Panc1 (cell line): ENCODE measurements around the gene PEX3. TPM values are rescaled to one million over a fixed set of nuclear protein-coding genes. Genes with fewer than 3 reads are reported as not detected.
A peak's percentile ranks its signal among the peaks of the same experiment; 100 is the strongest.

Experiments
- ATAC-seq: fragments of 200-7000 bp; cut with Tn5 transposase; 2 replicates; pipeline ENCODE4 v1.9.1; 2020; ENCODE audit warnings: mild to moderate bottlenecking, moderate library complexity
- Bru-seq: library from RNA; stranded (reverse); fragments of 400-500 nt; gene quantifications from one replicate; lab custom pipeline; 2021; lab: Mats Ljungman, UMichigan
- BruChase-seq, 2 experiments: library from RNA; stranded (reverse); fragments of 400-500 nt; gene quantifications; one replicate each; lab custom pipeline; 2021; lab: Mats Ljungman, UMichigan
- BruUV-seq: library from RNA; stranded (reverse); fragments of 400-500 nt; replicated peaks from 2 replicates; lab custom pipeline; 2021; lab: Mats Ljungman, UMichigan
- CTCF ChIA-PET: fragments of 300-600 bp; sonication (Branson Sonifier 250); formaldehyde crosslinking; loops from one replicate; lab custom pipeline; 2022; ENCODE audit warnings: antibody characterized with exemption; lab: Charles Lee
- POLR2A ChIA-PET: fragments of 300-600 bp; sonication (Branson Sonifier 250); formaldehyde crosslinking; loops from one replicate; lab custom pipeline; 2022; ENCODE audit warnings: antibody characterized with exemption; lab: Charles Lee
- DNase-seq: peaks from one replicate; pipeline ENCODE4 v3.0.0-alpha.2; 2010; ENCODE audit warnings: low read depth, low spot score
- H3K27ac ChIP-seq: 2 replicates; pipeline ENCODE4 v1.5.1; 2011; ENCODE audit warnings: mild to moderate bottlenecking, low read length, inconsistent platforms
- H3K27me3 ChIP-seq: fragments of 200-500 bp; sonication (Bioruptor generic); 2 replicates; pipeline ENCODE4 v1.6.0; 2014; ENCODE audit warnings: low read length, inconsistent platforms; ENCODE audit not compliant: control insufficient read depth, insufficient read depth
- H3K36me3 ChIP-seq: fragments of 200-500 bp; sonication (Bioruptor generic); 2 replicates; pipeline ENCODE4 v1.5.1; 2014; ENCODE audit warnings: inconsistent platforms, mild to moderate bottlenecking, low read length, moderate library complexity; ENCODE audit not compliant: control insufficient read depth, insufficient read depth
- H3K4me1 ChIP-seq: 2 replicates; pipeline ENCODE4 v1.5.1; 2011; ENCODE audit warnings: inconsistent platforms, mild to moderate bottlenecking, low read length, moderate library complexity; ENCODE audit not compliant: control insufficient read depth, insufficient read depth
- H3K4me3 ChIP-seq, 2 experiments: 2 replicates each; pipeline ENCODE4 v1.5.1; 2011 to 2012; ENCODE audit warnings: low read depth in 2 of 2, low read length in 2 of 2, mild to moderate bottlenecking in 2 of 2, inconsistent platforms in 1 of 2, moderate library complexity in 1 of 2
- H3K9me3 ChIP-seq: fragments of 200-500 bp; sonication (Bioruptor generic); 2 replicates; pipeline ENCODE4 v1.5.1; 2014; ENCODE audit warnings: low read depth, mild to moderate bottlenecking, inconsistent platforms, low read length, moderate library complexity; ENCODE audit not compliant: control insufficient read depth, insufficient read depth
- CTCF ChIP-seq: fragments of 450-650 bp; IDR thresholded peaks from 2 replicates; pipeline ENCODE4 v1.5.1; 2017; ENCODE audit warnings: mild to moderate bottlenecking
- POLR2AphosphoS5 ChIP-seq: IDR thresholded peaks from 2 replicates; pipeline ENCODE4 v1.6.1; 2012; ENCODE audit warnings: mild to moderate bottlenecking, low read depth, low read length, moderate library complexity
- SIN3A ChIP-seq: IDR thresholded peaks from 2 replicates; pipeline ENCODE4 v1.6.1; 2012; ENCODE audit warnings: low read depth, mild to moderate bottlenecking, low read length, moderate library complexity, borderline replicate concordance; ENCODE audit not compliant: insufficient read depth
- TCF7L2 ChIP-seq: IDR thresholded peaks from 2 replicates; pipeline ENCODE4 v1.6.1; 2011; ENCODE audit warnings: mild to moderate bottlenecking, low read depth, low read length, inconsistent platforms
- in situ Hi-C: cut with HindIII; loops from 2 replicates; pipeline ENCODE4 v1.10.0; 2016; ENCODE audit warnings: low sequenced_read_pairs, low pct_unique_long_range_greater_than_20kb
- intact Hi-C: fragments of 100-400 bp; cut with micrococcal nuclease; formaldehyde crosslinking; loops from one replicate; pipeline ENCODE4 v1.10.0; 2022; ENCODE audit not compliant: unreplicated experiment
- long read RNA-seq: library from polyadenylated mRNA; unstranded; transcript quantifications from one replicate; pipeline ENCODE4 v2.0.0, GENCODE V29; 2021; ENCODE audit not compliant: unreplicated experiment
- polyA plus RNA-seq: library from polyadenylated mRNA; unstranded; fragments of >200 nt; gene quantifications from one replicate; pipeline ENCODE4 v1.2.1, GENCODE V29; 2012; ENCODE audit warnings: missing spikeins; ENCODE audit not compliant: insufficient read length
- total RNA-seq: library from RNA; stranded (reverse); gene quantifications from one replicate; pipeline ENCODE4 v1.2.1, GENCODE V29; 2021; ENCODE audit not compliant: unreplicated experiment
- TF ChIP-seq, protein P1 (sequence below), 2 experiments: IDR thresholded peaks; 2 replicates each; pipeline ENCODE4 v1.6.1; 2011 to 2012; ENCODE audit warnings: low read depth in 2 of 2, control low read depth in 1 of 2, low read length in 1 of 2, mild to moderate bottlenecking in 1 of 2, moderate library complexity in 1 of 2; ENCODE audit not compliant: insufficient read depth in 1 of 2

Gene PEX3
- 16.5 TPM for total RNA-seq
- polyA plus RNA-seq = 10.8 TPM
- Bru-seq, nascent RNA = percentile 63 among the genes with signal in this experiment
- percentile 70 among the genes with signal in this experiment for BruChase-seq, experiment 1, labeled RNA remaining after a 2-hour chase
- percentile 63 among the genes with signal in this experiment for BruChase-seq, experiment 2, labeled RNA remaining after a 6-hour chase
- long read RNA-seq, transcript PEX3-201 (12 exons, 1,969 nt) = major isoform, 39 of 46 reads
- long read RNA-seq, partial matches to known transcripts = 2 of 46 reads
- long read RNA-seq, other reads (novel, unspliced or antisense) = 4 of 46 reads

GRCh38 chr6:143450453-143451371 is at the start of gene PEX3, which contains the start of gene ADAT2:
PEX3 (plus strand) TSS chr6:143450805; CDS start chr6:143451043, 238 bp downstream.
ADAT2 (minus strand) TSS chr6:143450695; CDS start chr6:143450658, 37 bp downstream.
- BruUV-seq = no TSS peak
- no peaks in the 10 kb centered on the region for H3K27me3 ChIP-seq
- no peaks in the 10 kb centered on the region for H3K9me3 ChIP-seq
- ChIA-PET CTCF (no interaction called here), POLR2A (interaction anchor here (0.7 kb wide), 1 partner anchor 1099 kb away, joined by 3 read pairs; no protein-coding TSS in a partner anchor)
- in situ Hi-C loops (no loop called here), intact Hi-C loops (no loop called here)
- H3K4me3 ChIP-seq = peak within 1 kb of the TSS; percentile 89 to 92
- H3K36me3 ChIP-seq = peaks cover 2% of the 10 kb centered on the region; the same call in 1 of the 2 replicates
- peak within 1 kb of the TSS; percentile 95 for H3K27ac ChIP-seq
- peak; percentile 81 for TF ChIP-seq POLR2AphosphoS5
- peak; percentile 97; the same call in 1 of the 2 replicates for TF ChIP-seq SIN3A
- TF ChIP-seq, protein P1, sequence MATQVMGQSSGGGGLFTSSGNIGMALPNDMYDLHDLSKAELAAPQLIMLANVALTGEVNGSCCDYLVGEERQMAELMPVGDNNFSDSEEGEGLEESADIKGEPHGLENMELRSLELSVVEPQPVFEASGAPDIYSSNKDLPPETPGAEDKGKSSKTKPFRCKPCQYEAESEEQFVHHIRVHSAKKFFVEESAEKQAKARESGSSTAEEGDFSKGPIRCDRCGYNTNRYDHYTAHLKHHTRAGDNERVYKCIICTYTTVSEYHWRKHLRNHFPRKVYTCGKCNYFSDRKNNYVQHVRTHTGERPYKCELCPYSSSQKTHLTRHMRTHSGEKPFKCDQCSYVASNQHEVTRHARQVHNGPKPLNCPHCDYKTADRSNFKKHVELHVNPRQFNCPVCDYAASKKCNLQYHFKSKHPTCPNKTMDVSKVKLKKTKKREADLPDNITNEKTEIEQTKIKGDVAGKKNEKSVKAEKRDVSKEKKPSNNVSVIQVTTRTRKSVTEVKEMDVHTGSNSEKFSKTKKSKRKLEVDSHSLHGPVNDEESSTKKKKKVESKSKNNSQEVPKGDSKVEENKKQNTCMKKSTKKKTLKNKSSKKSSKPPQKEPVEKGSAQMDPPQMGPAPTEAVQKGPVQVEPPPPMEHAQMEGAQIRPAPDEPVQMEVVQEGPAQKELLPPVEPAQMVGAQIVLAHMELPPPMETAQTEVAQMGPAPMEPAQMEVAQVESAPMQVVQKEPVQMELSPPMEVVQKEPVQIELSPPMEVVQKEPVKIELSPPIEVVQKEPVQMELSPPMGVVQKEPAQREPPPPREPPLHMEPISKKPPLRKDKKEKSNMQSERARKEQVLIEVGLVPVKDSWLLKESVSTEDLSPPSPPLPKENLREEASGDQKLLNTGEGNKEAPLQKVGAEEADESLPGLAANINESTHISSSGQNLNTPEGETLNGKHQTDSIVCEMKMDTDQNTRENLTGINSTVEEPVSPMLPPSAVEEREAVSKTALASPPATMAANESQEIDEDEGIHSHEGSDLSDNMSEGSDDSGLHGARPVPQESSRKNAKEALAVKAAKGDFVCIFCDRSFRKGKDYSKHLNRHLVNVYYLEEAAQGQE (IDR thresholded peaks at IDR 0.05; ENCODE audit: insufficient read depth in 1 of 2, low read depth in 2 of 2, low read length in 1 of 2) = no peak
- TF ChIP-seq TCF7L2 = peak; percentile 80
- TF ChIP-seq CTCF = no peak
- DNase-seq (peak; percentile 55), ATAC-seq (peak; percentile 100)
- H3K4me1 ChIP-seq = peaks cover 14% of the 10 kb centered on the region

DNA sequence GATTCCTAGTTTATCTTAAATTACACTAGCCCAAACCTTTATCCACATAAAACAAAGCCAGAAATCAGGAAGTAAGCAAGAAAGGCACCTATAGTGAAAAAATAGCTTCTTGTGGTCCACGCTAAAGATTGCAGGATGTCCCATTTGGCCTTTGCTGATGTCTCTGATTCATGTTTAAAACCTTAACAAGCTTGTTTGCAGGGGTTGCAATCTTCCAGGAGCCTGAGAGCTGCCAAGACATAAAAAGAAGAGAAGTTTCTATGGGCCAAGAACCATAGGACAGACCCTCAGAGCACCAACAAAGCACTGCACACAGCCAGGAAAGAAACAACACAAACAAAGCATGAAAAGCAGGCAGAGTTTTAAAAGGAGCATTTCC is 49.5 kb upstream of the PEX3 start:
- TF ChIP-seq SIN3A (no peak), TCF7L2 (no peak), POLR2AphosphoS5 (no peak), CTCF (no peak)
- TF ChIP-seq, protein P1 (IDR thresholded peaks at IDR 0.05; ENCODE audit: insufficient read depth in 1 of 2, low read depth in 2 of 2, low read length in 1 of 2) = no peak
- no peaks in the 10 kb centered on the region for H3K27me3 ChIP-seq
- intact Hi-C loops (no loop called here), in situ Hi-C loops (no loop called here)
- no TSS peak for BruUV-seq
- no peaks in the 10 kb centered on the region; the same call in 1 of the 2 replicates for H3K4me1 ChIP-seq
- CTCF ChIA-PET = no interaction called here
- H3K4me3 ChIP-seq = no peak overlapping the region
- no peak for ATAC-seq
- DNase-seq = no peak
- POLR2A ChIA-PET = interaction anchor here (0.6 kb wide), 1 partner anchor 19 kb away, joined by 3 read pairs; no protein-coding TSS in a partner anchor
- no peaks in the 10 kb centered on the region for H3K9me3 ChIP-seq
- no peak overlapping the region for H3K27ac ChIP-seq
- no peaks in the 10 kb centered on the region for H3K36me3 ChIP-seq
